Prostate gland (tissue), 2 donors: ENCODE results near the gene CABP4. TPM values are rescaled to one million over a fixed set of nuclear protein-coding genes. Genes with fewer than 3 reads are reported as not detected.

Experiments
- DNase-seq: peaks from one replicate; pipeline ENCODE4 v3.0.0-alpha.2; 2019; ENCODE audit warnings: low spot score
- H3K27ac ChIP-seq, 2 donors: fragments of 200-600 bp; sonication (generic); 2 replicates each; pipeline ENCODE4 v1.5.1; 2017 to 2019
- H3K27me3 ChIP-seq: fragments of 200-600 bp; sonication (generic); replicated peaks from 2 replicates; pipeline ENCODE4 v1.5.1; 2019; ENCODE audit not compliant: insufficient read depth
- H3K36me3 ChIP-seq, 2 donors: fragments of 200-600 bp; sonication (generic); 1 replicate in 1 of 2; 2 replicates in 1 of 2; pipeline versions ENCODE4 v1.5.1 to v1.8.1; 2017 to 2019
- H3K4me1 ChIP-seq: fragments of 200-600 bp; sonication (generic); replicated peaks from 2 replicates; pipeline ENCODE4 v1.5.1; 2019
- H3K4me3 ChIP-seq, 2 donors: fragments of 200-600 bp; sonication (generic); 2 replicates each; pipeline ENCODE4 v1.5.1; 2017 to 2019
- H3K9me3 ChIP-seq: fragments of 200-600 bp; sonication (generic); 2 replicates; pipeline ENCODE4 v1.5.1; 2017
- CTCF ChIP-seq, 4 experiments: fragments of 200-600 bp in 2 of 4; fragments of 450-650 bp in 2 of 4; sonication (generic) in 2 of 4; IDR thresholded peaks; 1 replicate in 3 of 4; 2 replicates in 1 of 4; pipeline ENCODE4 v1.5.1; 2016 to 2019; ENCODE audit warnings: antibody characterized with exemption in 4 of 4, mild to moderate bottlenecking in 2 of 4, moderate library complexity in 2 of 4
- POLR2A ChIP-seq: fragments of 450-650 bp; IDR thresholded peaks from one replicate; pipeline ENCODE4 v1.6.1; 2016; ENCODE audit warnings: antibody characterized with exemption, mild to moderate bottlenecking
- POLR2AphosphoS5 ChIP-seq: sonication (generic); formaldehyde crosslinking; IDR thresholded peaks from one replicate; pipeline ENCODE4 v1.6.1; 2017; ENCODE audit warnings: antibody characterized with exemption
- WGBS: methylation state at CpG from one replicate; pipeline ENCODE4 v1.1.5; 2018; 5-methylcytosine and 5-hydroxymethylcytosine counted together
- intact Hi-C: fragments of 100-400 bp; cut with DNase I; formaldehyde crosslinking; loops from one replicate; pipeline ENCODE4 v1.14.2; 2022
- total RNA-seq, 2 donors: library from RNA; depleted of rRNA; stranded (reverse); fragments of >200 nt; gene quantifications; one replicate each; pipeline ENCODE4 v1.1.0, GENCODE V29; 2016

The CABP4 gene
- total RNA-seq, 2 donors from 2014 or later = 4.3 to 6.1 TPM

DNA sequence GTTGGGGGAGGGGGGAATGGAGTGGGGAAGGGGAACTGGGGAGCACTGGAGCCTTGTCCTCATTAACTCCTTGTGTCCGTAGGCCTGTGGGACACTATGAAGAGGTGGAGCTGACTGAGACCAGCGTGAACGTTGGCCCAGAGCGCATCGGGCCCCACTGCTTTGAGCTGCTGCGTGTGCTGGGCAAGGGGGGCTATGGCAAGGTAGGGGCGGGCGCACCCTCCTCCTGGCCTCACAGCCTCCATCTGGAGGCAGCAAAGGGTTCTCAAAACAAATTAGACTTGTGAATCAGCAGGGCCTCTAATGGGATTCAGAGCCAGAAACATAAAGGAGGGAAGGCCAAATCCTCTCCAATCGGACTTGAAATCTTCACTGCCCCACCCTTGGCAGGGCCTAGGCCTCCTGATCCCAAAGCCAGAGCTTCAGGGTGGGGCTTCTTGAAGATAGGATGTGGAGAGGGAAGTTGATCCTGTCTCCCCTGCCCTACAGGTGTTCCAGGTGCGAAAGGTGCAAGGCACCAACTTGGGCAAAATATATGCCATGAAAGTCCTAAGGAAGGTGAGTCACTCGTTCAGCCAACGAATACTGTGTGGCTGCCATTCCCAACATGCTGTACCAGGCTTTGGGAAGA lies 26.0 kb upstream of the CABP4 start:
- 41% methylated on average over 12 of the region's 12 CpGs for WGBS
- intact Hi-C loops = no loop called here
- Histone ChIP-seq H3K9me3 (no peaks in the 10 kb centered on the region), H3K4me1 (peaks cover 10% of the 10 kb centered on the region), H3K27ac (peak overlapping the region; percentile 86 to 88), H3K27me3 (no peaks in the 10 kb centered on the region), H3K4me3 (peak overlapping the region; percentile 77 to 86), H3K36me3 (peaks cover 1 to 9% of the 10 kb centered on the region in 2 donors)
- TF ChIP-seq POLR2A (no peak), POLR2AphosphoS5 (no peak), CTCF (IDR thresholded peaks at IDR 0.05) (no peak)
- DNase-seq = no peak

- Histone ChIP-seq H3K4me1 (peaks cover 10% of the 10 kb centered on the region), H3K27me3 (no peaks in the 10 kb centered on the region), H3K27ac (peak overlapping the region in 1 of 2 donors; percentile 88), H3K36me3 (peaks cover 7 to 9% of the 10 kb centered on the region in 2 donors), H3K4me3 (peak overlapping the region in 1 of 2 donors; percentile 86), H3K9me3 (no peaks in the 10 kb centered on the region)
- no peak for DNase-seq
- no peak for TF ChIP-seq CTCF (IDR thresholded peaks at IDR 0.05)
- TF ChIP-seq POLR2AphosphoS5 = no peak
- TF ChIP-seq POLR2A = no peak
- intact Hi-C loops = no loop called here
- WGBS = 69% methylated on average over 11 of the region's 11 CpGs
These were observed 25.4 kb upstream of the CABP4 start for GRCh38 chr11:67429722-67430121.

GRCh38 chr11:67431346-67432249 lies 23.6 kb upstream of the CABP4 start:
- Histone ChIP-seq H3K27me3 (no peaks in the 10 kb centered on the region), H3K36me3 (peaks cover 12 to 16% of the 10 kb centered on the region in 2 donors), H3K4me1 (peaks cover 10% of the 10 kb centered on the region), H3K9me3 (no peaks in the 10 kb centered on the region), H3K27ac (no peak overlapping the region), H3K4me3 (no peak overlapping the region)
- 93% methylated on average over 24 of the region's 24 CpGs for WGBS
- DNase-seq = no peak
- intact Hi-C loops = no loop called here
- TF ChIP-seq POLR2A = no peak
- TF ChIP-seq CTCF (IDR thresholded peaks at IDR 0.05) = no peak
- no peak for TF ChIP-seq POLR2AphosphoS5

- H3K9me3 ChIP-seq = no peaks in the 10 kb centered on the region
- no peak for DNase-seq
- peaks cover 12 to 16% of the 10 kb centered on the region in 2 donors for H3K36me3 ChIP-seq
- peaks cover 10% of the 10 kb centered on the region for H3K4me1 ChIP-seq
- TF ChIP-seq POLR2AphosphoS5 (no peak), POLR2A (no peak), CTCF (IDR thresholded peaks at IDR 0.05) (no peak)
- no peak overlapping the region for H3K27ac ChIP-seq
- H3K4me3 ChIP-seq = no peak overlapping the region
- intact Hi-C loops = no loop called here
- no peaks in the 10 kb centered on the region for H3K27me3 ChIP-seq
- WGBS = 89% methylated on average over 18 of the region's 22 CpGs
These were observed 22.4 kb upstream of the CABP4 start for GRCh38 chr11:67432655-67433349.
